Pancreas (tissue), 10 donors: ENCODE results near the gene ZBTB20. TPM values are rescaled to one million over a fixed set of nuclear protein-coding genes. Genes with fewer than 3 reads are reported as not detected.

Source experiments
- ATAC-seq, 4 donors: fragments of 200-7000 bp; cut with Tn5 transposase; one replicate each; pipeline versions ENCODE4 v1.8.0 to v1.9.1; 2020; ENCODE audit warnings: mild to moderate bottlenecking in 4 of 4, moderate library complexity in 4 of 4
- DNase-seq, 6 donors: peaks; one replicate each; pipeline ENCODE4 v3.0.0-alpha.2; 2020
- FAIRE-seq: peaks from 2 replicates; lab custom pipeline; 2012; peaks lifted over from hg19 to GRCh38; lab: Jason Lieb, UNC
- H3K27ac ChIP-seq, 4 donors: fragments of 200-600 bp; sonication (generic); 1 replicate in 3 of 4; 2 replicates in 1 of 4; pipeline versions ENCODE4 v1.5.0 to v1.8.0; 2020
- H3K27me3 ChIP-seq, 4 donors: fragments of 200-600 bp; one replicate each; pipeline ENCODE4 v1.8.0; 2021
- H3K36me3 ChIP-seq, 3 donors: fragments of 200-600 bp; sonication (generic) in 1 of 3; one replicate each; pipeline versions ENCODE4 v1.5.0 to v1.8.0; 2020 to 2021
- H3K4me1 ChIP-seq, 3 donors: fragments of 200-600 bp; one replicate each; pipeline ENCODE4 v1.8.0; 2021
- H3K4me3 ChIP-seq, 4 donors: fragments of 200-600 bp; sonication (generic) in 2 of 4; one replicate each; pipeline versions ENCODE4 v1.5.0 to v1.8.0; 2020 to 2021
- H3K9me3 ChIP-seq, 4 donors: fragments of 200-600 bp; one replicate each; pipeline ENCODE4 v1.8.0; 2021
- CTCF ChIP-seq, 4 donors: fragments of 200-600 bp; sonication (generic) in 3 of 4; IDR thresholded peaks; one replicate each; pipeline versions ENCODE4 v1.5.0 to v1.8.0; 2021; ENCODE audit warnings: antibody characterized with exemption in 4 of 4
- WGBS, 2 donors: extraction: QIAGEN DNeasy Blood & Tissue Kit; methylation state at CpG; one replicate each; pipeline ENCODE4 v1.1.7; 2013; 5-methylcytosine and 5-hydroxymethylcytosine counted together
- intact Hi-C, 3 donors: fragments of 100-400 bp; cut with DNase I; formaldehyde crosslinking; loops; one replicate each; pipeline versions ENCODE4 v1.11.1 to v1.14.2; 2022
- microRNA-seq, 2 donors: library from miRNA; unstranded; fragments of <30 nt; microRNA quantifications; one replicate each; pipeline versions ENCODE4 to v1.1.0, GENCODE V29; 2019 to 2020
- polyA plus RNA-seq, 2 donors: library from polyadenylated mRNA; stranded (reverse); fragments of 200-250 nt; gene quantifications; one replicate each; pipeline ENCODE4 v1.2.3, GENCODE V29; 2013
- total RNA-seq, 6 donors: library from RNA; stranded (reverse); fragmentation: NEBNext Ultra II Directional in 4 of 6; extraction: Animal tissue kit (Norgen Biotek cat#: 25700) in 4 of 6; gene quantifications; one replicate each; pipeline versions ENCODE4 v1.2.1 to v1.2.4, GENCODE V29; 2021 to 2023
- donor health status: healthy with polysubstance abuse.
- donor health status: DM: no; HTN: no; CAD: no; lungs with moderate emphysema.
- donor health status: DM: no; HTN: no; CAD: no.
- donor health status: control.
- donor health status: control.
- donor health status: Bipolar disorder and iron deficiency.
- donor health status: DM: yes; HTN: yes; CAD: no.
- donor health status: DM: no; HTN: no; CAD: no.
- donor health status: DM: no; HTN: no; CAD: no.
- donor health status: DM: yes; HTN: yes; CAD: no.

ZBTB20 gene
- total and polyA plus RNA-seq, 8 donors = 1.3 to 81.5 (median 43.7) TPM

GRCh38 chr3:114290911-114291901 is 855.9 kb downstream of the ZBTB20 start:
- WGBS, 2 donors = 51 to 56% methylated on average over 22 to 23 of the region's 23 CpGs
- Histone ChIP-seq H3K4me1 (no peaks in the 10 kb centered on the region), H3K4me3 (no peak overlapping the region), H3K27me3 (no peaks in the 10 kb centered on the region), H3K9me3 (no peaks in the 10 kb centered on the region), H3K27ac (no peak overlapping the region), H3K36me3 (no peaks in the 10 kb centered on the region)
- ATAC-seq = peak in 3 of 4 donors; percentile 63 to 75 (median 71)
- peak; percentile 8 to 88 (median 55) for DNase-seq
- intact Hi-C loops = no loop called here
- FAIRE-seq = no peak
- peak; percentile 43 to 72 (median 68) for TF ChIP-seq CTCF (IDR thresholded peaks at IDR 0.05)

DNA sequence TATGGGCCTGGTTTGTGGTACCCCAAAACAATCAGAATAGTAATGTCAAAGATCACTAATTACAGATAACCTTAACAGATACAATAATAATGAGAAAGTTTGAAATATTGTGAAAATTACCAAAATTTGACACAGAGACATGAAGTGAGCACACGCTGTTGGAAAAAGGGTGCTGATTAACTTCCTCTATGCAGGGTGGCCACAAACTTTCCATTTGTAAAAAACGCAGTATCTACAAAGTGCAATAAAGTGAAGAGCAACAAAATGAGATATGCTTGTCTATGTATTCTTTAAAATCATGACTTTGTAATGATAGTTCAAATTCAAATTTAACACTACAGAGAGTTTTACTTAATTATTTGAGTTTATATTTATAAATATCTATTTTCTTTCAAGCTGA is 860.8 kb downstream of the ZBTB20 start:
- ATAC-seq (no peak), FAIRE-seq (no peak), DNase-seq (no peak)
- Histone ChIP-seq H3K9me3 (no peaks in the 10 kb centered on the region), H3K27me3 (no peaks in the 10 kb centered on the region), H3K27ac (no peak overlapping the region), H3K4me1 (no peaks in the 10 kb centered on the region), H3K4me3 (no peak overlapping the region), H3K36me3 (no peaks in the 10 kb centered on the region)
- no peak for TF ChIP-seq CTCF (IDR thresholded peaks at IDR 0.05)
- 82 to 84% methylated on average over 2 of the region's 2 CpGs for WGBS, 2 donors
- intact Hi-C loops = no loop called here

- Histone ChIP-seq H3K36me3 (no peaks in the 10 kb centered on the region), H3K27me3 (no peaks in the 10 kb centered on the region), H3K4me1 (no peaks in the 10 kb centered on the region), H3K27ac (no peak overlapping the region), H3K9me3 (no peaks in the 10 kb centered on the region), H3K4me3 (no peak overlapping the region)
- WGBS, 2 donors = 81 to 89% methylated on average over 3 of the region's 3 CpGs
- FAIRE-seq = no peak
- no peak for ATAC-seq
- TF ChIP-seq CTCF (IDR thresholded peaks at IDR 0.05) = no peak
- intact Hi-C loops = no loop called here
- DNase-seq = no peak
Measured at GRCh38 chr3:114285648-114286230, 861.3 kb downstream of the ZBTB20 start.

- ATAC-seq = no peak
- Histone ChIP-seq H3K27me3 (no peaks in the 10 kb centered on the region), H3K4me1 (no peaks in the 10 kb centered on the region), H3K36me3 (no peaks in the 10 kb centered on the region), H3K9me3 (no peaks in the 10 kb centered on the region), H3K4me3 (no peak overlapping the region), H3K27ac (no peak overlapping the region)
- no peak for FAIRE-seq
- DNase-seq = no peak
- 96 to 97% methylated on average over 1 of the region's 1 CpG for WGBS, 2 donors
- intact Hi-C loops = no loop called here
- TF ChIP-seq CTCF (IDR thresholded peaks at IDR 0.05) = no peak
Measured at GRCh38 chr3:114284644-114285043, 862.4 kb downstream of the ZBTB20 start.

Small RNA genes within 50 kb of the gene (microRNA-seq; reads per million reads assigned to microRNA genes)
- 2.3 to 5.9 reads per million in 2 donors for gene MIR4796
